Activated CD4-positive, CD25-positive, alpha-beta regulatory T cell treated with anti-CD3 and anti-CD28 coated beads, Interleukin-2, amount 50 U/mL, for 24 hours (primary cell): ENCODE results near the gene CALML5.

Experiments
- ATAC-seq, 2 donors: fragments of 150-1000 bp; cut with Tn5 transposase; one replicate each; pipeline ENCODE4 v1.10.0; 2021; ENCODE audit warnings: mild to moderate bottlenecking in 1 of 2, moderate library complexity in 1 of 2

CALML5 gene

GRCh38 chr10:5532618-5533097 is 33.3 kb upstream of the CALML5 start:
- ATAC-seq = no peak

GRCh38 chr10:5532307-5532605 is 32.9 kb upstream of the CALML5 start:
- ATAC-seq = no peak

DNA sequence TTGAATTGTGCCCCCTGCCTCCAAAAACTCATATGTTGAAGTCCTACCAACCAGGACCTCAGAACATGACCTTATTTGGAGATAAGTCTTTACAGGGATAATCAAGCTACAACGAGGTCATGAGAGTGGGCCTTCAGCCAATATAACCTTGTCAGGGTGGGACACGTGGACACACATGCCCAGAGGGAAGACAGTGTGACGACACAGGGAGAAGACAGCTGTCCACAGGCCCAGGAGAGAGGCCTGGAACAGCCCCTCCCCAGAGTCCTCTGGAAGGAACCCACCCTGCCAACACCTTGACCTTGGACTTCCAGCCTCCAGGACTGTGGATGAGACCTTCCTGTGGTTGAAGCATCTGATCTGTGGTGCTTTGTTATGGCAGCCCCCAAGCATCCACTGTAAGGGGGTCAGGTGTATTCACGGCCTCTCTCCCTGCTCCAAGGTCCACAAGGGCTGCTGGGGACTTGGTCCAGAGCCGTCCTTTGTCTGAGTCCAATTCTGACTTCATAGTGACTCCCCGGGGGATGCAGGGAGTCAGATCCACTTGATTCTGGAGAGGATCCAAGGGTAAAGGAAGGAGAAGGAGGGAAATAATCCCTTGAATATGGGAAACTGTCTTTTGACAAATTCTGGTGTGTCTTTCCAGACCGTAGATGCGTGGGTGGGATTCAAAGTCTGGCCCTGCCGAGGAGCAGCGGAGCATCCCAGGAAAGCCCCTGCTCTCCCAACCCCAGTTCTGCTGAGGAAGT is 32.4 kb upstream of the CALML5 start:
- ATAC-seq = no peak

GRCh38 chr10:5530846-5531557 is 31.6 kb upstream of the CALML5 start:
- no peak for ATAC-seq

DNA sequence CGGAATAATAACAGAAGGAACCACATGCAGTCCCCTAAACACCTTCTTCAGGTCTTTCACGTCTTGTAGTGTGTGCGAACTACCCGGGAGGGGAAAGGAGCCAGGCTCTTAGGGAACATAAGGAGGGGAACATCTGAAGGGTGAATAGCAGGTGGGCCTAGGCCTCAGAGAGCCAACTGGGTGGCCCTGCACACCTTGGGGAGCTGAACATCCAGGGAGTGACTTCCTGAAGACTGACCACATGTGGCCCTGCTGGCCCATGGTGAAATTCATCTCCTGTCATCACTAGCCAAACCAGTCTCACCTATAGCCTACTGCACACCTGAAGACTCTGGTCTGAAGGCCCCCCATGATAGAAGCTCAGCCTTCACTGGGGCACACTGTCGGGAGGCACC is 31.0 kb upstream of the CALML5 start:
- no peak for ATAC-seq

DNA sequence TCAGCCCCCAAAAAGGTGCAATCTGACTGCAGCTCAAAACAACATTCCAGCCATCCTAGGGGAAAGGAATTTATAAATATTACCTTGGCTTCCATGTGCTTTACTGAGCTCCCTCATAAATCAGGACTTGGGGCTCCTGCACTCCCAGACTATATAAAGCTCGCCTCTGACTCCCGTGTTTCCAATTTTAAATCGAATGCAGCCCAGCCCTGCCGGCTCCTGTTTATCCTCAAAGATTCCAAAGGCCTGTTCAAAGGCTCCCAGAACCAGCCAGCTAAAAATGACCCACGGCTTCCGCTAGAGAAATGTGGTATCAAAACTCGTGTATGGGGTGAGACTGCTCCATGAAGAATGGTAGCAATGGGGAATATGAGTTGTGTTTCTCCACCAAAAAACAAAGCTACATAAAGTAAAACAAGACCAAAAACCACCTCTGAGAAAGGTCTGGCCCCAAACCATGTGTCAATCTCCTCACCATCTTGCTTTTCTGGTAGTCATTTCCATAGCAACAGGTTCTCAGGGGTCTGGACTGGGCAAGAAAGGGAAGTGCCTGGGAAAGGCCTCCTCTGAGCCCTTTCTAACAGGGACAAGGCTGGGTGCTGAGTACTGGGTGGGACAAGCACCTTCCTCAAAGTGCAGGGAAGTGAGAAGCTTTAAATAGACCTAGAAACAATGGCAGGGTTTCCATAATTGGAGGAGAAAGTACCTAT is 30.5 kb upstream of the CALML5 start:
- ATAC-seq = no peak

GRCh38 chr10:5528989-5529701 is 29.8 kb upstream of the CALML5 start:
- no peak for ATAC-seq

DNA sequence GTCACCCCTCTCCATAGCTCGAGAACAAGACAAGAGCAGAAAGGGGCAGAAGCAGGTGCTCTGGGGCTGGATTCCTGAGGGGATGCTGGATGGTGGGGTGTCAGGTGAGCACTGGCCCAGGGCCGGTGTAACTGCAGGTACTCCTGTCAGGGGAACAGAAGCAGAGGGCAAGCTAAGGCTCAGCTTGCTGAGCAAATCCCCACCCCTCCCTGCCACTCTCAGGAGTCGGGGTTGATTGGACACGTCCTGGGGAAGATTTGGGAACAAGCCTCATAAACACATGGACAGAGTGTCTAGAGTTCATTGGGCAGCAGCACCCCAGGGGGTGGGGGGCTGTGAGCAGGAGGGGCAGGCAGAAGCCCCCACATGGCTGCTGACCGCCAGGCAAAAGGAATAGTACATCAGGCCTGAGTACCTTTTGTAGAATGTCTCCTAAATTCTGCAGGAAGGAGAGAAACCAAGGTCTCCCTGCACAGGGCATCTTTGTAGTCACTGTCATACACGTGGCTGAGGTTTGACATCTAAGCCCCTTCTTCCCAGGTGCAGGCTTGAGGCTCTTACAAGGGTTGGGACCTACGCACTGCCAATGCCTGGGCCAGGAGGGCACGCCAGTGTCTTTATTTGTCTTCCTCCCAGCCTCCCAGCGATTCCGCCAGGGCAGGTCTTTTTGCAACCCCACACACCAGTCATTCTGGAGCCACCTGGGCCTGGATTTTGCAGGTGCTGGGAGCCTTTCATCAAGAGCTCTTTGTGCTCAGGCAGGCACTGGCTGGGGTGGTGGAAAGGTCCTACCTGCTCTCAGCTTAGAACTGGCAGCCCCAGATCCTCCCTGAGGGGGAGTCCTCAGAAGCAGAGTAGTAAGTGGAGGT is 28.2 kb upstream of the CALML5 start:
- ATAC-seq = no peak

GRCh38 chr10:5526691-5527331 is 27.4 kb upstream of the CALML5 start:
- no peak for ATAC-seq

GRCh38 chr10:5525561-5526341 is 26.4 kb upstream of the CALML5 start:
- ATAC-seq = no peak

- no peak for ATAC-seq
Measured at GRCh38 chr10:5524641-5525560, 25.5 kb upstream of the CALML5 start, which contains the start of gene CALML3. Gene CALML3, plus strand, starts transcription at chr10:5524961. Its CDS starts 125 bp downstream, at chr10:5525086.

GRCh38 chr10:5523796-5524574 is 24.6 kb upstream of the CALML5 start:
- no peak for ATAC-seq

DNA sequence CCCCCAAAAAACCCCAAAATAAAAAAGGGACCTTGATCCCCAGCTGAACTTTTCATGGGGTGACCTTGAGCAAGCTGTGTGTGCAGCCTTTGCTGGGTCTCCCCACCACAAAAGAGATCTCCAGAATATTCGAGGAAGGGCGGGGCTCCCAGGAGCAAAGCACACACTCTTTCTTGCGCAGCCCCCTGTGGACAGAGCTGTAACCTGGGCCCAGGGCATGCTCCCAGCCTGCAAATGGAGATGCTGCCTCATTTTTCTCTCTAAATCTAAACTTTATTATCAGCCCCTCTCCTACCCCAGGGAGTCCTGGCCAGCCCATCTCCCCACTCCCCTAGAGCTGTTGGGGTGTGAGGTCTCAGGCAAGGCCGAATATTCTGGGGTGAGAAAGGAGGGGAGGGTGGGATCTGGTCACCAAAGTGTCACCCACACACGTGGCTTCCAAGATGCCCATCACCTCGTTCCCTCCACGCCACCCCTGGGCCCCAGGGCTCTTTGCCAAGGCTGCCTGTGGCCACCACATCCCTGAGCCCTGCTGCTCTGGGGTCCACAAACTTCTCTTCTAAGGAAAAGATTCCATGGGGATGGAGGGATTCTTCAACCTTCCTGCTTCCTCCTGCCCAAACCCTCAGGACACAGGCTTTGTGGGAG is 23.7 kb upstream of the CALML5 start:
- no peak for ATAC-seq

- ATAC-seq = no peak
Measured at GRCh38 chr10:5519054-5519453, 19.7 kb upstream of the CALML5 start.

GRCh38 chr10:5518143-5518542 is 18.8 kb upstream of the CALML5 start:
- ATAC-seq = no peak

DNA sequence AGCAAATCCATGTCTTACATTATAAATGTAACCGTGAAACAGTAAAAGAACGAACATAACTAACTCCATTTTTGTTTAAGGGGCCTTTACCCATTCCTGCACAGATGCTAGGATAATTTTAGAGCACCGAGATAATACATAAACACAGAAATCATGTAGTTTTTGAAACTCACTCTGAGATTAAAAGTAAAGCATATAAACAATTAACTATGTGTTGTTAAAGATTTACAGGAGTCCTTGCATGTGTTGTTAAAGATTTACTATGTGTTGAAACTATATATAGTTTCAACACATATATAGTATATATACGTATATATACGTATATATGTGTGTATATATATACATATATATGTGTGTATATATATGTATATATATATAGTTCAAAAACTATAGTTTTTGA is 18.2 kb upstream of the CALML5 start:
- ATAC-seq = no peak

GRCh38 chr10:5515948-5516761 is 16.8 kb upstream of the CALML5 start:
- ATAC-seq = no peak
